Cerebellar nuclear complex (tissue), 1 donor: ENCODE results near the gene KMT2E.

Source experiments
- DNase-seq, 2 experiments: peaks; one replicate each; lab custom pipeline; 2025; lab: John Stamatoyannopoulos, UW

Gene KMT2E

GRCh38 chr7:105073143-105073542 is 59.1 kb downstream of the KMT2E start:
- DNase-seq, result no peak

DNA sequence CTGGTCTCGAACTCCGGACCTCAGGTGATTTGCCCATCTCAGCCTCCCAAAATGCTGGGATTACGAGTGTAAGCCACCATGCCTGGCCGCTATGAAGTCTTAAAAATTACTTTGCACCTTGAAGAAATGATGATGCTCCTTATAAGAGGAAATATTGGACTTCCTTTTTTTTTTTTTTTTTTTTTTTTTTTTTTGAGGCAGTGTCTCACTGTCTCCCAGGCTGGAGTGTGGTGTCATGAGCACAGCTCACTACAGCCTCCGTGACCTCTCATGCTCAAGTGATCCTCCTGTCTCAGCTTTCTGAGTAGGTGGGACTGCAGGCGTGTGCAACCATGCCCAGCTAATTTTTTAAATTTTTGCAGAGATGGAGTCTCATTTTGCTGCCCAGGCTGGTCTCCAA is 65.3 kb downstream of the KMT2E start:
- DNase-seq, result no peak

GRCh38 chr7:105084581-105084980 is 70.6 kb downstream of the KMT2E start:
- no peak for DNase-seq

DNA sequence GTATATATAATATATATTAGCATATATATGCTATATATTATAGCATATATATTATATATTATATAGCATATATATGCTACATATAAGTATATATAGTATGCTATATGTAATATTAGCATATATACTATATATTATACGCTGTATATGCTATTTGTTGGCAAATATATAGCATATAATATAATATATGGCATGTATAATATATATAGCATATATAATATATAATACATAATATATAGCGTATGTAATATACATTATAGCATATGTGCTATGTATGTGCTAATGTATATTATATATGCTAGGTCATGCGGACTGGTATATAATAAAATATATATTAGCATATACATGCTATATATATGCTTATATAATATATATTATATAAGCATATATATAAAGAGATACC is 72.8 kb downstream of the KMT2E start:
- DNase-seq, result no peak

GRCh38 chr7:105087981-105088380 is 74.0 kb downstream of the KMT2E start:
- no peak for DNase-seq

DNA sequence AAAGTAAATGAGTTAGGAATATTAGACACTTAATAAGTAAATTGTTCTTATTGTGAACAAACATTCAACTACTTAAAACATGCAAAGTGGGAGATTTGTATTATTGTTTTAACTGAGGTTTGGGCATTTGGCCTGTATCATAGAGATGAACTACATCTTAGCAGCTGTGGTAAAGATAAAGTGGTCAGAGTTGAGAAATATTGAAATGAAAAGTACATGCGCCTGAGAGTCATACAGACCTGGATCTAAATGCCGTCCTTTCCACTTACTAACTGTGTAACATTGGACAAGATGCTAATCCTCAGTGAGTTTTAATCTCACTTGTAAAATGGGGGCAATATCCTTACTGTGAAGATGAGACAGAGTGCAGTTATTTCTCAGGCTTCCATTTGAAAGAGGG is 74.5 kb downstream of the KMT2E start:
- DNase-seq, result no peak

GRCh38 chr7:105094966-105095365 is 81.0 kb downstream of the KMT2E start:
- DNase-seq, result no peak

- no peak for DNase-seq
These were observed 82.3 kb downstream of the KMT2E start for GRCh38 chr7:105096306-105096705.

DNA sequence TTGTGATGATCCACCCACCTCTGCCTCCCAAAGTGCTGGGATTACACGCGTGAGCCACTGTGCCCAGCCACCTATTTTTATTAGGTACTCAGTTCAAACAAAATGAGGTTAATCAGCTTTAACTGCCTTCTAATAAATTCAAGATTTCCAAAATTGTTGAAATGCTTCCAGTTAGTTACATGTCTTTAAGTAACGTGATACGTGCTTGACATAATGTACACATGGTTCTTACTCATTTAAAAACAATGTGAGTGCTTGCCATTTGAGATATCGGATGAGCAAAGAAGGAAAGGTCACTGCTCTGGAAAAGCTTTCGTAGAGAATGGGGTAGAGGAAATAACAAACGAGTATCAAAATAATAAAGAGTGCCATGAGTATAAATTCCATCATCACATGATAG is 83.6 kb downstream of the KMT2E start:
- DNase-seq, result no peak

- DNase-seq, result no peak
These were observed 85.0 kb downstream of the KMT2E start for GRCh38 chr7:105098863-105099515.

GRCh38 chr7:105101864-105102263 is 87.9 kb downstream of the KMT2E start:
- DNase-seq, result no peak

DNA sequence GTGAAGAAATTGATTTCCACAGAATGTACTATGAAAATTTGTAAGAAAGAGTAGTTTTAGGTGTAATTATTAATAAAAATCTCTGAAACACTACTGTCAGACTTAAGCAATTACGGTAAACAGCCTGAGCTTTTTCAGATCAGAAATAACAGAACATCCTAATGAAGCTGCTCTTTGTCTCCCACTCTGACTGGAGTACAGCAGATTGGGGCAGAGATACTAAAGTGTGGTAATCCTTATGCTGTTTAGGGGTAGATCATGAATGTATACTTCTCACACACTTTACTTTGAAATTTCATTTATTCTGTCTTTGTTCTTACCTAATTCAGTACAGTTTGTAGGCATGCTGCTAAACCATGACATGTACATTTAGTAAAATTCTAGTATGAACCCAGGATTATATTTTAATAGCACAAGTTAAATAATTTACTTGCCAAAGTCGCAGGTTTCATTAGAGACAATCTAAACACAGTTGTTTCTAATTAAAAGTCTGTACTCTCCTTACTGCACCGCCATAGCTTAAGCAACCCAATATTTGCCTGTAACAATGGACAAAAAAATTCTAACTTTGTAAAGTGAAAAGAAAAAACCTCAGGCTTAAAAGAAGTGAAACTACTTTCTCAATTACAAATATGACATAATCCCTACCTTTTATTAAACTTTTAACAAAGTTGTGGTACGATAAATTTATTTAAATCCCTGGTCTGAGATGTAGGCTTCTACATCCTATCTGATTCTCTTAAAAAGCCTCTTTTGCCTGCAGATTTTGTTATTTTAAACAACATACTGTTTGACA is 88.8 kb downstream of the KMT2E start:
- DNase-seq, result no peak

DNA sequence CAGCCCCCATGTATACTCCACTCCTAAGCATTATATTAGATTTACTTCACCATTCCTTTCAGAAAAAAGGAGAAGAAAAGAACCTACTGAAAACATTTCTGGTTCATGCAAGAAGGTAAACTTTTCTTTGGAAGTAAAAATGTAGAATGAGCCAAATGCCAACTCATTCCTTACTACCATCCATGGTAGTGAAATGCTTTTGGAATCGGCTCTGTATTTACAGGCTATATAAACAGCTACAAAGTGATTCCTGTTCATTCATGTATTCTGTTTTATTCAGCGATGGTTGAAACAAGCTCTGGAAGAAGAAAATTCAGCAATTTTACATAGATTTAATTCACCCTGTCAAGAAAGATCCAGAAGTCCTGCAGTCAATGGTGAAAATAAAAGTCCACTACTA is 91.6 kb downstream of the KMT2E start:
- DNase-seq, result no peak

GRCh38 chr7:105106473-105106872 is 92.5 kb downstream of the KMT2E start:
- no peak for DNase-seq

- DNase-seq, result no peak
These were observed 93.5 kb downstream of the KMT2E start for GRCh38 chr7:105107458-105107857.

- DNase-seq, result no peak
These were observed 98.7 kb downstream of the KMT2E start for GRCh38 chr7:105112440-105113418.

GRCh38 chr7:105118612-105119600 is 104.9 kb downstream of the KMT2E start:
- DNase-seq, result no peak

DNA sequence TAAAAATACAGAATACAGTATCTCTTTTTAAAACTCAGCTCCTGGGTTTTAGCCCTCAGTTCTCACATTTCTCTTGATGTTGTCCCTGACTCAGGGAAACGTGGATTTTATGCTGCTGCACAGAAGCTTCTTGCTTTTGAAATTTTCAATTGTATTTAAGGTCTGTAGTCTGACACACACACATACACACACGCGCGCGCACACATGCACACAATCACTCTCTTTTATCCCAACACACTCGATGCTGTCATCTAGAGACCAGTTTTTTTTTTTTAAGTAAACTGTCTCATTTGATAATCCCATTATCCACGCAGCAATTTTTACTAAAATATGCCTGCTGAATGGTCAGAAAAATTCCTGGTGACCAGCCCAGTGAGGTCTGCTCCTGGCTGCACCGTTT is 108.6 kb downstream of the KMT2E start:
- no peak for DNase-seq

DNA sequence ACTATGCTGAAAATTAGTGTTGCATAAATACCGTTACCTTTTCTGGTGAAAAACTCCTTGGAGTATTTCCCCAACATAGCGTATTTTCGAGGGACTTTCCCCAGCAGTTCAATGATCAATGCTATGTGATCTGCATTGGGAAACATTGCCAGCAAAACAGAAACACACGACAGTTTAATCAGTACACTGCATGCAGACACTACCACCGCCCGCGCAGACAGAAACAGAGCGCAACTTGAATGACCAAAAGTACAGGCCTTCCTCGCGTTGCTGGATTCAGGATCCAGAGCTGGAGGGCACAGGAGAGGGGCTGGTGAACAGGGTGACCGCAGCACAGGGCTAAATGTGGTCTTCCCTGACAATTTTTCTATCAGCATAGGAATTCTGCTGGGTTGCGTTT is 111.7 kb downstream of the KMT2E start:
- DNase-seq, result no peak

- peak; percentile 71 to 79 for DNase-seq
These were observed 112.5 kb downstream of the KMT2E start for GRCh38 chr7:105126436-105126975.

DNA sequence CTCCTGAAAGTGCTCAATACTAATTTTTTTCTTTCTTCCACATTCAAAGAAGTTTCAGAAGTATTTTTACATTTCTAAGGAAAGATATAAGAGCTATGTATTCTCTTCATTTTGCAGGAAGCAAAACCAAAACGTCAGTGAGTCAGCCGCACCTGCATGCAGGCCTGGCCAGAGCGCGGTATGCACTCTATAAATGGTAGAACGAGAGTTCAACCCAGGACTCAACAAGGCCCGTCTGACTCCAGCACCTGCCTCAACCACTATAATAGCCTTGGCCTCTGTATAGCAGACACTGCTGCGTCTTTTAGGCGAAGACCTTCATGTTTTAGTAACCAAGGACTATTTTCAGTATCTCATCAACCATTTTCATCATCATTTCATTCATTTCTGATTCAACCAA is 113.2 kb downstream of the KMT2E start:
- DNase-seq, result no peak
